Measurements from ENCODE around the gene PLCG1.

DNA sequence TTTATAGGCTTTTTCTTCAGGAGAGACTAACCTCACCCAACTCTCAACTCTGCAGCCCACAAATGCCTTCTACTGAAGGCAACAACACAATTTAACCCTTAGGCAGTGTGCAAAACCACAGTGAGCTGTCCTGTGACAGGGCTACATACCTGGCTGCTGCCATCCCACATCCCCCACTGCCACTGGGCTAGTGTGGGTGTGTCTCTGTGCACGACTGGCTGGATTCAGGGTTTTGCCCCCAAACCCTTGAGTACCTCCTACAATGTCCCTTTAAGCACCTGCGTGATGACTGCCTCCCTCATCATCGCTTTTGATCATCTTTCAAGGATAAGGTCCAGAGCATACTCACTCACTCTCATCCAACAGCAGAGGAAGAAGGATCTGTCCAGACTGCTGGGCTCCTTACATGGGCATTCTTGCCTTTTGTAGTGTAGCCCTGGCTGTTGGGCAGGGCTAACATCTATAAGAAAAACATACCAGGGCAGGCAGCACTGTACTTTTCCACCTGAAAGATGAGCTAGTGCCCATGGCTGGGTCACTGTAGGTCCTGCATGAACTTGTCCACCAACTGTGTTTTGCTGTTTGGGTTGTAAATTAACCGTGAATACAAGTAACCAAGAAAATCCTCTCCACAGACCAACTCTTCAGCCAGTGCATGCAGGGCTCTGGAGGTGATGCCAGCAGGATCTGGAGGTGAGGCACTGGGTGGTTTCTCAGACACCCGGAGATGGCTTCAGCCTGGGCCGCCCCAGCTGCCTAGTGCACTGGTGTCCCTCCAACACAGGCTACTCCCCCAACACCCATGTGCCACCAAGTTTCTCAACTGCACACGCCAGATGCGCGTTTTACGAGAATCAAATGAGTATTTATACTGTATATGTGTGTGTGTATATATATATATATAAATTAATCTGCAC is 45.2 kb downstream of the PLCG1 start:
- no peak for TF ChIP-seq JUND (IDR thresholded peaks at IDR 0.05)
- no peak for TF ChIP-seq ZFX (IDR thresholded peaks at IDR 0.05)
- TF ChIP-seq, protein P1, sequence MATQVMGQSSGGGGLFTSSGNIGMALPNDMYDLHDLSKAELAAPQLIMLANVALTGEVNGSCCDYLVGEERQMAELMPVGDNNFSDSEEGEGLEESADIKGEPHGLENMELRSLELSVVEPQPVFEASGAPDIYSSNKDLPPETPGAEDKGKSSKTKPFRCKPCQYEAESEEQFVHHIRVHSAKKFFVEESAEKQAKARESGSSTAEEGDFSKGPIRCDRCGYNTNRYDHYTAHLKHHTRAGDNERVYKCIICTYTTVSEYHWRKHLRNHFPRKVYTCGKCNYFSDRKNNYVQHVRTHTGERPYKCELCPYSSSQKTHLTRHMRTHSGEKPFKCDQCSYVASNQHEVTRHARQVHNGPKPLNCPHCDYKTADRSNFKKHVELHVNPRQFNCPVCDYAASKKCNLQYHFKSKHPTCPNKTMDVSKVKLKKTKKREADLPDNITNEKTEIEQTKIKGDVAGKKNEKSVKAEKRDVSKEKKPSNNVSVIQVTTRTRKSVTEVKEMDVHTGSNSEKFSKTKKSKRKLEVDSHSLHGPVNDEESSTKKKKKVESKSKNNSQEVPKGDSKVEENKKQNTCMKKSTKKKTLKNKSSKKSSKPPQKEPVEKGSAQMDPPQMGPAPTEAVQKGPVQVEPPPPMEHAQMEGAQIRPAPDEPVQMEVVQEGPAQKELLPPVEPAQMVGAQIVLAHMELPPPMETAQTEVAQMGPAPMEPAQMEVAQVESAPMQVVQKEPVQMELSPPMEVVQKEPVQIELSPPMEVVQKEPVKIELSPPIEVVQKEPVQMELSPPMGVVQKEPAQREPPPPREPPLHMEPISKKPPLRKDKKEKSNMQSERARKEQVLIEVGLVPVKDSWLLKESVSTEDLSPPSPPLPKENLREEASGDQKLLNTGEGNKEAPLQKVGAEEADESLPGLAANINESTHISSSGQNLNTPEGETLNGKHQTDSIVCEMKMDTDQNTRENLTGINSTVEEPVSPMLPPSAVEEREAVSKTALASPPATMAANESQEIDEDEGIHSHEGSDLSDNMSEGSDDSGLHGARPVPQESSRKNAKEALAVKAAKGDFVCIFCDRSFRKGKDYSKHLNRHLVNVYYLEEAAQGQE (IDR thresholded peaks at IDR 0.05; ENCODE audit: low read depth): no peak
- no peak for TF ChIP-seq POLR2AphosphoS5 (IDR thresholded peaks at IDR 0.05; ENCODE audit: low read depth, low read length)
- TF ChIP-seq EZH2 (IDR thresholded peaks at IDR 0.05): no peak
- TF ChIP-seq, protein P2, sequence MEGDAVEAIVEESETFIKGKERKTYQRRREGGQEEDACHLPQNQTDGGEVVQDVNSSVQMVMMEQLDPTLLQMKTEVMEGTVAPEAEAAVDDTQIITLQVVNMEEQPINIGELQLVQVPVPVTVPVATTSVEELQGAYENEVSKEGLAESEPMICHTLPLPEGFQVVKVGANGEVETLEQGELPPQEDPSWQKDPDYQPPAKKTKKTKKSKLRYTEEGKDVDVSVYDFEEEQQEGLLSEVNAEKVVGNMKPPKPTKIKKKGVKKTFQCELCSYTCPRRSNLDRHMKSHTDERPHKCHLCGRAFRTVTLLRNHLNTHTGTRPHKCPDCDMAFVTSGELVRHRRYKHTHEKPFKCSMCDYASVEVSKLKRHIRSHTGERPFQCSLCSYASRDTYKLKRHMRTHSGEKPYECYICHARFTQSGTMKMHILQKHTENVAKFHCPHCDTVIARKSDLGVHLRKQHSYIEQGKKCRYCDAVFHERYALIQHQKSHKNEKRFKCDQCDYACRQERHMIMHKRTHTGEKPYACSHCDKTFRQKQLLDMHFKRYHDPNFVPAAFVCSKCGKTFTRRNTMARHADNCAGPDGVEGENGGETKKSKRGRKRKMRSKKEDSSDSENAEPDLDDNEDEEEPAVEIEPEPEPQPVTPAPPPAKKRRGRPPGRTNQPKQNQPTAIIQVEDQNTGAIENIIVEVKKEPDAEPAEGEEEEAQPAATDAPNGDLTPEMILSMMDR (IDR thresholded peaks at IDR 0.05 in 2 of 3, conservative IDR thresholded peaks at IDR 0.05 in 1 of 3; ENCODE audit: borderline replicate concordance in 1 of 3, insufficient read depth in 1 of 3, low read depth in 2 of 3, low read length in 2 of 3): no peak
- no peak for TF ChIP-seq POLR2A (IDR thresholded peaks at IDR 0.05; ENCODE audit: borderline replicate concordance, extremely low read depth, insufficient read depth, insufficient read length)
- TF ChIP-seq ZNF274 (IDR thresholded peaks at IDR 0.05; ENCODE audit: low read depth, low read length): no peak
- TF ChIP-seq, protein P3, sequence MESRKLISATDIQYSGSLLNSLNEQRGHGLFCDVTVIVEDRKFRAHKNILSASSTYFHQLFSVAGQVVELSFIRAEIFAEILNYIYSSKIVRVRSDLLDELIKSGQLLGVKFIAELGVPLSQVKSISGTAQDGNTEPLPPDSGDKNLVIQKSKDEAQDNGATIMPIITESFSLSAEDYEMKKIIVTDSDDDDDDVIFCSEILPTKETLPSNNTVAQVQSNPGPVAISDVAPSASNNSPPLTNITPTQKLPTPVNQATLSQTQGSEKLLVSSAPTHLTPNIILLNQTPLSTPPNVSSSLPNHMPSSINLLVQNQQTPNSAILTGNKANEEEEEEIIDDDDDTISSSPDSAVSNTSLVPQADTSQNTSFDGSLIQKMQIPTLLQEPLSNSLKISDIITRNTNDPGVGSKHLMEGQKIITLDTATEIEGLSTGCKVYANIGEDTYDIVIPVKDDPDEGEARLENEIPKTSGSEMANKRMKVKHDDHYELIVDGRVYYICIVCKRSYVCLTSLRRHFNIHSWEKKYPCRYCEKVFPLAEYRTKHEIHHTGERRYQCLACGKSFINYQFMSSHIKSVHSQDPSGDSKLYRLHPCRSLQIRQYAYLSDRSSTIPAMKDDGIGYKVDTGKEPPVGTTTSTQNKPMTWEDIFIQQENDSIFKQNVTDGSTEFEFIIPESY (IDR thresholded peaks at IDR 0.05; ENCODE audit: extremely low read depth, insufficient replicate concordance, low read length): no peak
